HG03095 (cell line): ENCODE data around the gene FCMR.

Source experiments
- ATAC-seq: cut with Tn5 transposase; IDR thresholded peaks from one replicate; pipeline ENCODE4 v1.9.1; 2021; ENCODE audit warnings: moderate library complexity; ENCODE audit not compliant: unreplicated experiment

Gene FCMR

GRCh38 chr1:206951318-206952100, 29.8 kb upstream of the FCMR start:
- ATAC-seq: no peak

DNA sequence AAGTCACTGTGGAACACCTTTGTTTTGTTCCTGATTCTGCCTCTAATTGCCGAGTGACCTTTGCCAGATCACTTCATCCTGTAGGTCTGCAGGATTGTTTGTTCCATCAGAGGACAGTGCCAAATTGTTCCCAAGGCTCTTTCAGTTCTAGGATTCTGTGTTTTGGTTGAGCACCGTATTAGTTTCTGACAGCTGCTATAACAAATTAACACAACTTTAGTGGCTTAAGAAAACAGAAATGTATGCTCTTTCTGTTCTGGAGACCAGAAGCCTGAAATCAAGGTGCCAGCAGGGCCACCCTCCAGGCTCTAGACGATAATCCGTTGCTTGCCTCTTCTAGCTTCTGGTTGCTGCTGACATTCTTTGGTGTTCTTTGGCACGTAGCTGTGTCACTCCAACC, 27.9 kb upstream of the FCMR start:
- ATAC-seq: no peak

GRCh38 chr1:206949208-206949607, 27.5 kb upstream of the FCMR start:
- no peak for ATAC-seq

GRCh38 chr1:206947255-206947654, 25.5 kb upstream of the FCMR start:
- no peak for ATAC-seq

DNA sequence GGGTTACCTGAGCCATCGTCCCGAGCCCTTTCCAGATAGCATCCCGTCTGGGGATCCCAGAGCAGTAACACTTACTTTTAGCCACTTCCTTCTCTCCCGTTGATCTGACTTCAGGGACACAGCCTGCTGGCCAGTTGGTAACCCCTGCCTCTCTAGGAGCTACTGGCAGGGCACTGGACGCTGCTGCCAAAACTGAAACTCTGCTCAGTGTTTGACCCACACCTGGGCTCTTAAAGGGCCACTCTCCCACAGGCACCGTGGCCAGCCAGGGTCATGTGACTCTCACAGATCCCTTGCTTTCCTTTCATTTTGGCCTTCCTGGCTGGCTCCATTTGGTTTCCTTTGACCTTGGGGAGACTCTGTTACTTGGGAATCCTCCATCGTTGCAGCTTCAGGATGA, 24.5 kb upstream of the FCMR start, which contains the start of gene PIGR:
Gene PIGR (minus strand): TSS at position 206 of the 400 bp plus-strand sequence. CDS start 5,935 bp downstream, outside the sequence.
- ATAC-seq: no peak

DNA sequence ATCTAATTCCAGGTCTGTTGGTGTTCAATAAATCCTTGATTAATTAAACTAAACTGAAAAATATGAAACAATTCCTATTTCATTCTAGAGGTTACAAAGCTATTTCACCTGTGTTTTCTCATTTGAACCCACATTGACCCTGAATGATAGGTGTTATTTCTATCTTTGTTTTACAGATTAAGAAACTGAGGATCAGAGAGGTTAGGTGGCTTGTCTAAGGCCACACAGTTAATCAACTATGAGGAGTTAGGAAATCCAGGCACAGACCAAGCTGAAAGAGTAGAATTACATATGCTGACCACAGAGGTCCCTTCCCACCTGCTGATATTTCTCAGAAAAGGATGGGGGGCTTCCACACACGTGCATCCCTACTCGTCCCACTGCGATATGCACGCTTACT, 24.0 kb upstream of the FCMR start:
- ATAC-seq: no peak

- no peak for ATAC-seq
These were observed 23.0 kb upstream of the FCMR start for GRCh38 chr1:206944703-206945102.

- ATAC-seq: no peak
These were observed 20.2 kb upstream of the FCMR start for GRCh38 chr1:206941766-206942418.

DNA sequence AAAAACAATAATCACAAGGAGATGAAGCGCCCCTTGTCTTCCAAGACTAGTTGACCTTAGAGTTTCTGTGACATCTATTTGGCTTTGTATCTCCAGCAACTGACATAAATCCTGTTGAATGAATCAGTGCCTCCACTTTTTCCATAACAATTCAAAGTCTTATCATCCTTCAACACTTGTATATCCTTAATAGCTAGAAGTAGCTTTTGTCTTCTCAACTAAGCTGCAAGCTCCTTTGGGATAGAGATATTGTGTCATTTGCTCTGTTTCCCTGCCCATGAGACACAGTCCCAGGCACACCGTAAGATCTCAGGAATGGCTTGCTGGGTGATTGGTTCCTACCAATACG, 18.8 kb upstream of the FCMR start:
- no peak for ATAC-seq

DNA sequence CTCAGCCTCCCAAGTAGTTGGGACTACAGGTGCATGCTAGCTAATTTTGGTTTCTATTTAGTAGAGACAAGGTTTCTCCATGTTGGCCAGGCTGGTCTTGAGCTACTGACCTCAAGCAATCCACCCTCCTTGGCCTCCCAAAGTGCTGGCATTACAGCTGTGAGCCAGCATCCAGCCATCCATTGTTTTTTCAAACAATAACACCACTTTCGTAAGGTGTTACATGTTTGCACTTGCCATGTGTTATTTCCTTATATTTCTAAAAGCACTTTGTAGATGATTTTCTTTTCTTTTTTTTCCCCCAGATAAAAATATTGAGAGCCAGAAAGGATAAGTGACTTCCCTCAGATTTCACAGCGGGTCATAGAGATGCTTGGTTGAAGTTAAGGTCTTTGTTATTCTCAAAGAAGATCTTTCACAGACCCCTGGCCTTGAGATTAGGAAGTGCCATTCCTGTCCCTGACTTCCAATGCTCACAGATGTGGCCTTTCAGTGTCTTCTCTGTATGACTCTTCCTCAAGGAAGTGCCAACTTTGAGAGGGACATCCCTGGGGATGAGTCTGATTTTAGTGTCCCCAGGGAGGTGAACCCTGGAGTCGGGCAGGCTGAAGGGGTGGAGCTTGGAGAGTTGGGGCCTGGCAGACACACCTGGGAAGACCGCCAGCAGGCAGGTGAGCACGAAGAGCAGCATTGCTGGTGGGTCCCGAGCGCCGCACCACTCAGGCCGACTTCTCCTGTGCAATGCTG, 18.3 kb upstream of the FCMR start:
- no peak for ATAC-seq

DNA sequence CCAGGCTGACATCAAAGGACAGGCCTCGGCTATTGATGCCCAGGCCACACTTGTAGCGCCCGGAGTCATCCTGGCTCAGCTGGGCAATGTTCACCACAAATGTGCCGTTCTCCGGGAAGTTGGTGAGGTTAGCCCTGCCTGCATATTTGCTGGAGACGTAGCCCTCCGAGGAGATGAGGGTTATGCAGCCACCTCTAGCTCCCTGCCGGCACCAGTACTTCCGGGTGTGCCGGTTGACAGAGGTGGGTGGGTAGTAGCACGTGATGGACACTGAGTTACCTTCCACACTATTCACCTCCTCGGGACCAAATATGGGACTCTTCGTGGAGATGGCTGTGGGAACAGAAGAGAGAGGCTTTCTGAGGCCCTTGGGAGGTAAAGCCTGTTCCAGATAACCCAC, 17.4 kb upstream of the FCMR start:
- no peak for ATAC-seq

DNA sequence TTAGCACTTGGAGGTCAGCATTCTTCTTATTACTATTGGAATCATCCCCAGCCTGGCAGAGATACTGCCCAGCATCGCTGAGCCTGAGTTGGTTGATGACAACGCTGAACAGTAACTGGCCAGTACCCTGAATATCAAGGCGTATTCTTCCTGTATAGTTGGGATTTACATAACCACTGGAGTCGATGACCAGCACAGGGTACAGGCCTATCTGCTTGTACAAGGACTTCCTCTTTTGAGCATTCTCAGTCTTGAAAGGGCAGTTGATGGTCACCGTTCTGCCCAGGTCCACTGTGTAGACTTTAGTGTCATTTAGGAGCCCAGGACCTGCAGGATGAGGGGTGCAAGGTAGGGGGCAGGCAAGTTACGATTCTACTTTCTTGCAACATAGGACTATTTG, 15.7 kb upstream of the FCMR start:
- ATAC-seq: no peak

GRCh38 chr1:206935491-206936067, 13.8 kb upstream of the FCMR start:
- no peak for ATAC-seq

DNA sequence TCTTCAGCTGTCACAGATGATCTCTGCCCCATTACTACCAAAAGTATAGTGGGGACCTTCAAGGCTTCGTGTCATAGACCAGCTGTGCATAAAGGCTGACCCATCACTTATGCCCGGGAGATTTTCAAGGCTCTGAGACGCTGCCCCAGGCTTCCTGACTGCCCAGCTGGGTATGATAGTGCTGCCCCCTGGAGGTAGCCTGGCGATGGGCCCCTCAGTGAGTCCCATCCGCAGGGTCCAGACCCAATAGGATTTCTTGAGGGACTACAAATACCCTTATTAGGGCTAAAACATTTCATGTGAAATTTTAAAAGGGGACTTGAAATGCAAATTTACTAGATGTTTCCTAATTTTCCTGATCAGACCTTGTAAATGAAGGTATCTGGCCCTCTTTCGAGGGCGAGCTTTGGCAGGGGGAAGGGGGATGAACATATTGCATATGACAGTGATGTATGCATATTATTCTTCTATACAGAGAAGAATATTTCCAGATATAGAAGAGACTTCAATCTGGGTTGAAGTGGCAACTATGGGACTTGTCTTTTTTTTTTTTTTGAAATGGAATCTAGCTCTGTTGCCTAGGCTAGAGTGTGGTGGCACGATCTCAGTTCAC, 11.7 kb upstream of the FCMR start:
- ATAC-seq: no peak

DNA sequence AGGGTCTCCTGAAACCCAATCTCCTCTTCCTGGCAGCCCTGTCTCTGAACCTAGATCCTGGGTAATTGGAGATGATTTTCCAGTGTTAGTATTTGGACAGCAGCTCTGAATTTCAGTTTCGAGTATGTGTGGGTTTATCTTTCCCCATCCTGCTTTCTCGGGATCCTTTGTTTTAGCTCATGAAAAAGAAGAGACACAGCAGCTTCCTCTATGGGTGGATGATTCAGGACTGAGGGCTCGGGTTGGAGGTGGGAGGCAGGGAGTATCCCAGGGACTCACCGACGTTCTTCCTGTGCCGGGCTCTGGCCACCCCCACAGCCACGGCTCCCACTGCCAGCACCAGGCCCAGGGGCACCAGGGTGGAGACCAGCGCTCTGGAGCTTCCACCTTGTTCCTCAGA, 10.4 kb upstream of the FCMR start:
- no peak for ATAC-seq

GRCh38 chr1:206931709-206932108, 10.0 kb upstream of the FCMR start:
- peak; percentile 33 for ATAC-seq

DNA sequence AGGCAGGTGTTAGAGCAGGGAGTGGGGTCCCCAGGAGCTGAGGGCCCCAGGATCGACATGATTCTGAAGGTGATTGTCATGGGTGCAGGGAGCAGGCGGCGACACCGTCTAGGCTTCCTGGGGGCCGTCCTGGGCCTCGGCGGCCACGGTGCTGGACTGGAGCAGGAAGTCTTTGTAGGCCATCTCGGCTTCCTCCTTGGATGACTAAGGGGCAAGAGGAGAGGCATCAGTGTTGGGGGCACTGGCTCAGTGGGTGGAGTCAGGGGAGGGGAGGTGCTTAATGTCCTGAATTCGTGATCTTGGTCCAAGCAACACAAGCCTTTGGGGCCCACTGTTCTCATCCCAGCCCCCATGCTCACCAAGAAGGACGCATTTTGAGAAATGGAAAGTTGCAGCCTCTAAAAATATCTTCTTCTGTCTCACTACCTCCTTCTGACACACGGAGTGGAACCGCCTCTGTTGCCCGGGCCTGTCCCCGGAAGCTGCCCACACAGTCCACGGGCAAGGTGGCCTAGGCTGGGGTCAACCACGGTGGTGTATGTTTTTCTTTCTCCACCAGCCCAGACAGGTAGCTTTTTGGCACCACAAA, 8.6 kb upstream of the FCMR start:
- peak; percentile 70 for ATAC-seq

- ATAC-seq: no peak
These were observed 7.8 kb upstream of the FCMR start for GRCh38 chr1:206929524-206929923.

DNA sequence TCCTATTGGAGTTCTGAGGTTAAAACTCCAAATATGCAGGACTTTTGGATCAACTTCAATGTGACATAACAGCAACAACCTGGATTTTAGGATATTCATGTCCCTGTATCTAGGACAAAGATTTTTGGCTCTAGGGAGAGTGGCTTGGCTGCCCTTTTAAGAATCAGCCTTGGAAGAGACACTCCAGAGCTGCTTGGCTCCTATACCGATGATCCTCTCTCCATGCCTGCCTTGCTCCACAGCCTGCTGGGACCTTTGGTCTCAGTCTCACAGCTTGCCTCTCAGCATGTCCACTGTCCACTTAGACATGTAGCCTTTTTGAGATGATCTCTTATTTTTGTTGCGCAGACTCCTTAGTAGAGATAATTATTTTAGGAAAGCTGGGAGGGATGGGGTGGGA, 4.5 kb upstream of the FCMR start:
- ATAC-seq: no peak

GRCh38 chr1:206925106-206925736, 3.5 kb upstream of the FCMR start:
- peak; percentile 44 for ATAC-seq
